Fibroblast of lung (primary cell): ENCODE data around the gene LRRC10.

ENCODE experiments used
- CTCF ChIP-seq, 2 donors: IDR thresholded peaks in 1 of 2; conservative IDR thresholded peaks in 1 of 2; 1 replicate in 1 of 2; 2 replicates in 1 of 2; pipeline ENCODE4 v1.5.1; 2011 to 2012; ENCODE audit warnings: low read length in 2 of 2, control low read depth in 1 of 2, inconsistent platforms in 1 of 2, low read depth in 1 of 2, mild to moderate bottlenecking in 1 of 2
- EZH2 ChIP-seq: IDR thresholded peaks from 2 replicates; pipeline ENCODE4 v1.5.1; 2012; ENCODE audit warnings: low read length, control low read depth, mild to moderate bottlenecking; ENCODE audit errors: missing control alignments

DNA sequence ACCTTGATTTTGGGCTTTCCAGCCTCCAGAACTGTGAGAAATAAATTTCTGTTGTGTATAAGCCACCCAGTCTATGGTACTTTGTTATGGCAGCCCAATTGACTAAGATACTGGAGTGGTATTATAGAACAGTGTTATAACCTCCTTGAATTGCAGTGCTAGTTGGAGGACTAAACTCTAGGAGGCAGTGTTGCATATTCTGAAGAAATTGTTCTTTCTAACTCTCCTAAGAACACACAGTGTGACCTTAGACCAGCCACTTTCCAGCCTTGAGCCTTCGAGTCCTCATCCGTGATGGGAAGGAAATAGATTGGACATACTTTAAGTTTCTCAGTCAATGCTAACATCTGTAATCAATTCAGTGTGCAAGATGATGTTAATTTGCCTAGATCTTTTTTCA lies 22.4 kb upstream of the LRRC10 start:
- no peak for TF ChIP-seq EZH2
- peak in 1 of 2 donors; percentile 15 for TF ChIP-seq CTCF (conservative IDR thresholded peaks at IDR 0.05 in 1 of 2, IDR thresholded peaks at IDR 0.05 in 1 of 2; ENCODE audit: low read depth in 1 of 2, low read length in 2 of 2)
